H9 (cell line): ENCODE data around the gene RAB4B. TPM values are rescaled to one million over a fixed set of nuclear protein-coding genes. Genes with fewer than 3 reads are reported as not detected.
A peak's percentile ranks its signal among the peaks of the same experiment; 100 is the strongest.
"Not testable (repeated sequence)": the region's sequence is repeated elsewhere in the genome, so short reads cannot be mapped to it uniquely, and the experiment has no call there.

Source experiments
- DNase-seq: peaks from one replicate; pipeline ENCODE4 v3.0.0-alpha.2; 2017
- H2AFZ ChIP-seq: one replicate; pipeline ENCODE4 v1.6.1; 2013; ENCODE audit warnings: mild to moderate bottlenecking, low read length, control low read depth, moderate library complexity
- H2AK5ac ChIP-seq: 2 replicates; pipeline ENCODE4 v1.6.1; 2013; ENCODE audit warnings: low read length, control low read depth, mixed read lengths; ENCODE audit not compliant: insufficient read length
- H2BK120ac ChIP-seq: one replicate; pipeline ENCODE4 v1.6.1; 2013; ENCODE audit warnings: low read depth, mild to moderate bottlenecking, low read length, control low read depth, inconsistent platforms; ENCODE audit not compliant: poor library complexity, severe bottlenecking
- H2BK12ac ChIP-seq: 2 replicates; pipeline ENCODE4 v1.6.1; 2013; ENCODE audit warnings: low read length, control low read depth, mixed read lengths, low read depth; ENCODE audit not compliant: insufficient read length
- H2BK15ac ChIP-seq: 2 replicates; pipeline ENCODE4 v1.6.1; 2013; ENCODE audit warnings: low read depth, low read length, control low read depth
- H2BK20ac ChIP-seq: one replicate; pipeline ENCODE4 v1.6.1; 2013; ENCODE audit warnings: low read depth, mild to moderate bottlenecking, low read length, control low read depth, inconsistent platforms; ENCODE audit not compliant: poor library complexity, severe bottlenecking
- H2BK5ac ChIP-seq: 2 replicates; pipeline ENCODE4 v1.6.1; 2013; ENCODE audit warnings: low read length, control low read depth, mixed read lengths; ENCODE audit not compliant: insufficient read length
- H3K14ac ChIP-seq: 2 replicates; pipeline ENCODE4 v1.6.1; 2013; ENCODE audit warnings: low read length, control low read depth; ENCODE audit not compliant: insufficient read depth
- H3K18ac ChIP-seq: 2 replicates; pipeline ENCODE4 v1.6.1; 2013; ENCODE audit warnings: low read depth, mild to moderate bottlenecking, mixed read lengths, low read length, control low read depth; ENCODE audit not compliant: insufficient read length
- H3K23ac ChIP-seq: 2 replicates; pipeline ENCODE4 v1.6.1; 2013; ENCODE audit warnings: low read length, control low read depth, mixed read lengths, low read depth; ENCODE audit not compliant: insufficient read length
- H3K23me2 ChIP-seq: 2 replicates; pipeline ENCODE4 v1.6.1; 2013; ENCODE audit warnings: low read depth, mild to moderate bottlenecking, mixed read lengths, low read length, control low read depth; ENCODE audit not compliant: insufficient read length, poor library complexity, severe bottlenecking
- H3K27ac ChIP-seq: 2 replicates; pipeline ENCODE4 v1.5.1; 2013; ENCODE audit warnings: low read length, control low read depth, mixed read lengths, low read depth; ENCODE audit not compliant: insufficient read length
- H3K27me3 ChIP-seq: 2 replicates; pipeline ENCODE4 v1.6.1; 2013; ENCODE audit warnings: low read length, control low read depth, inconsistent platforms; ENCODE audit not compliant: insufficient read depth
- H3K4ac ChIP-seq: 2 replicates; pipeline ENCODE4 v1.6.1; 2013; ENCODE audit warnings: low read depth, mild to moderate bottlenecking, control low read depth, inconsistent platforms, low read length, moderate library complexity
- H3K4me1 ChIP-seq: 2 replicates; pipeline ENCODE4 v1.6.1; 2013; ENCODE audit warnings: low read length, control low read depth, inconsistent platforms; ENCODE audit not compliant: insufficient read depth
- H3K4me2 ChIP-seq: 2 replicates; pipeline ENCODE4 v1.6.1; 2013; ENCODE audit warnings: low read length, control low read depth, mixed read lengths; ENCODE audit not compliant: insufficient read length, insufficient read depth
- H3K56ac ChIP-seq: 2 replicates; pipeline ENCODE4 v1.6.1; 2013; ENCODE audit warnings: low read depth, mild to moderate bottlenecking, mixed read lengths, low read length, control low read depth; ENCODE audit not compliant: insufficient read length
- H3K79me1 ChIP-seq: 2 replicates; pipeline ENCODE4 v1.6.1; 2013; ENCODE audit warnings: low read depth, mild to moderate bottlenecking, moderate library complexity, low read length, control low read depth, inconsistent platforms; ENCODE audit not compliant: insufficient read depth, poor library complexity, severe bottlenecking
- H3K79me2 ChIP-seq: 2 replicates; pipeline ENCODE4 v1.6.1; 2013; ENCODE audit warnings: low read length, control low read depth, inconsistent platforms; ENCODE audit not compliant: insufficient read depth
- H3K9ac ChIP-seq: 2 replicates; pipeline ENCODE4 v1.6.1; 2013; ENCODE audit warnings: low read length, control low read depth, mixed read lengths; ENCODE audit not compliant: insufficient read length; ENCODE audit errors: extremely low read depth
- H3K9me3 ChIP-seq: one replicate; pipeline ENCODE4 v1.6.1; 2013; ENCODE audit warnings: low read depth, low read length, inconsistent platforms; ENCODE audit not compliant: control insufficient read depth
- H3T11ph ChIP-seq: one replicate; pipeline ENCODE4 v1.6.1; 2013; ENCODE audit warnings: mild to moderate bottlenecking, low read length, control low read depth, inconsistent platforms
- H4K20me1 ChIP-seq: one replicate; pipeline ENCODE4 v1.6.1; 2013; ENCODE audit not compliant: control insufficient read depth, insufficient read length, insufficient read depth
- H4K5ac ChIP-seq: 2 replicates; pipeline ENCODE4 v1.6.1; 2013; ENCODE audit warnings: low read depth, mild to moderate bottlenecking, mixed read lengths, low read length, control low read depth; ENCODE audit not compliant: insufficient read length
- H4K8ac ChIP-seq: replicated peaks from 2 replicates; pipeline ENCODE4 v1.6.1; 2013; ENCODE audit warnings: low read length, control low read depth, mixed read lengths, low read depth; ENCODE audit not compliant: insufficient read length
- H4K91ac ChIP-seq: 2 replicates; pipeline ENCODE4 v1.6.1; 2013; ENCODE audit warnings: low read depth, mild to moderate bottlenecking, moderate library complexity, mixed read lengths, low read length, control low read depth; ENCODE audit not compliant: insufficient read length
- H3K27ac Mint-ChIP-seq, 3 experiments: 2 replicates in 2 of 3; 3 replicates in 1 of 3; pipeline ENCODE4 v1.8.0; 2020 to 2021; ENCODE audit warnings: mixed read lengths in 3 of 3, mild to moderate bottlenecking in 1 of 3, moderate library complexity in 1 of 3
- H3K27me3 Mint-ChIP-seq: 2 replicates; pipeline ENCODE4 v1.8.0; 2021; ENCODE audit warnings: low read depth, mild to moderate bottlenecking, moderate library complexity, mixed read lengths
- H3K36me3 Mint-ChIP-seq, 3 experiments: 2 replicates in 2 of 3; 3 replicates in 1 of 3; pipeline ENCODE4 v1.8.0; 2020 to 2021; ENCODE audit warnings: low read depth in 3 of 3, mixed read lengths in 3 of 3; ENCODE audit not compliant: insufficient read depth in 1 of 3
- H3K4me1 Mint-ChIP-seq, 2 experiments: 2 replicates each; pipeline ENCODE4 v1.8.0; 2020; ENCODE audit warnings: mixed read lengths in 2 of 2
- H3K4me3 Mint-ChIP-seq, 2 experiments: 2 replicates in 1 of 2; 3 replicates in 1 of 2; pipeline ENCODE4 v1.8.0; 2020 to 2021; ENCODE audit warnings: mild to moderate bottlenecking in 2 of 2, mixed read lengths in 2 of 2, moderate library complexity in 1 of 2
- H3K9me3 Mint-ChIP-seq, 2 experiments: 2 replicates in 1 of 2; 3 replicates in 1 of 2; pipeline ENCODE4 v1.8.0; 2020; ENCODE audit warnings: mild to moderate bottlenecking in 2 of 2, mixed read lengths in 2 of 2, moderate library complexity in 1 of 2
- WGBS: extraction: QIAGEN DNeasy Blood & Tissue Kit; methylation state at CpG from one replicate; pipeline ENCODE4 v1.1.7; 2013; ENCODE audit warnings: missing lambda C conversion rate, low lambda C conversion rate, mixed read lengths; ENCODE audit not compliant: insufficient read length; ENCODE audit errors: extremely low coverage; 5-methylcytosine and 5-hydroxymethylcytosine counted together
- total RNA-seq: library from RNA; stranded (reverse); gene quantifications from 2 replicates; pipeline ENCODE4 v1.2.1, GENCODE V29; 2021

The RAB4B gene
- total RNA-seq, 1 experiment from 2014 or later, result 26.8 TPM

- no CpG with 5 or more reads among the region's 19 CpGs for whole genome bisulfite sequencing
- H4K91ac ChIP-seq, H3K27me3 ChIP-seq, H3K4ac ChIP-seq, H2BK5ac ChIP-seq, H3K36me3 Mint-ChIP-seq, H2BK20ac ChIP-seq, H2BK12ac ChIP-seq, H3K23ac ChIP-seq, H3K79me2 ChIP-seq, H2BK120ac ChIP-seq, H3K79me1 ChIP-seq, H2AFZ ChIP-seq, H3K18ac ChIP-seq, H3T11ph ChIP-seq, H3K27ac Mint-ChIP-seq, H3K14ac ChIP-seq, H2BK15ac ChIP-seq, H3K23me2 ChIP-seq, H4K8ac ChIP-seq, H2AK5ac ChIP-seq, H3K27ac ChIP-seq, H3K56ac ChIP-seq, H4K20me1 ChIP-seq, H3K9me3 ChIP-seq, H3K4me1 ChIP-seq, H3K9ac ChIP-seq, H3K9me3 Mint-ChIP-seq, H4K5ac ChIP-seq: not testable (repeated sequence)
- peak; percentile 79 for DNase-seq
- peaks cover 16 to 24% of the 10 kb centered on the region in 2 experiments for H3K4me1 Mint-ChIP-seq
- peaks cover 64% of the 10 kb centered on the region for H3K27me3 Mint-ChIP-seq
- H3K4me2 ChIP-seq, result peak overlapping the region; percentile 54
- peak overlapping the region; percentile 64 to 73; a peak in 4 of 5 replicates for H3K4me3 Mint-ChIP-seq
These were observed 65.6 kb downstream of the RAB4B start for GRCh38 chr19:40843653-40844052.

Other genes starting within 250 kb of the RAB4B start
- gene SHKBP1, start 201.4 kb upstream of the RAB4B start, total RNA-seq, result 90.9 and 92.9 TPM in 2 replicates
- gene LTBP4, start 176.9 kb upstream of the RAB4B start, total RNA-seq, result 115 and 129 TPM in 2 replicates
- 32.6 and 34.5 TPM in 2 replicates for gene NUMBL, start 87.6 kb upstream of the RAB4B start, total RNA-seq
- gene COQ8B, start 61.4 kb upstream of the RAB4B start, total RNA-seq, result 40.5 and 42.0 TPM in 2 replicates
- gene ITPKC, start 61.1 kb upstream of the RAB4B start, total RNA-seq, result 11.2 and 11.8 TPM in 2 replicates
- gene ACTMAP, start 27.8 kb upstream of the RAB4B start, total RNA-seq, result 27.7 and 31.5 TPM in 2 replicates
- 199 and 225 TPM in 2 replicates for gene SNRPA, start 27.0 kb upstream of the RAB4B start, total RNA-seq
- gene MIA, start 2.7 kb upstream of the RAB4B start, total RNA-seq, result not detected in 2 replicates
- gene EGLN2, start 20.9 kb downstream of the RAB4B start, total RNA-seq, result 126 and 131 TPM in 2 replicates
- 0.28 TPM in 1 of 2 replicates, not detected in the other for gene CYP2A6, start 72.2 kb downstream of the RAB4B start, total RNA-seq
- gene CYP2A7, start 104.0 kb downstream of the RAB4B start, total RNA-seq, result not detected in 2 replicates
- gene CYP2B6, start 213.0 kb downstream of the RAB4B start, total RNA-seq, result 2.3 and 3.0 TPM in 2 replicates